HG02885 (cell line): Measurements from ENCODE around the gene CALML6.
"Not testable (repeated sequence)": the region's sequence is repeated elsewhere in the genome, so short reads cannot be mapped to it uniquely, and the experiment has no call there.

Source experiments
- ATAC-seq: cut with Tn5 transposase; IDR thresholded peaks from one replicate; pipeline ENCODE4 v1.9.1; 2021; ENCODE audit warnings: mild to moderate bottlenecking; ENCODE audit not compliant: unreplicated experiment, poor library complexity

CALML6 gene

DNA sequence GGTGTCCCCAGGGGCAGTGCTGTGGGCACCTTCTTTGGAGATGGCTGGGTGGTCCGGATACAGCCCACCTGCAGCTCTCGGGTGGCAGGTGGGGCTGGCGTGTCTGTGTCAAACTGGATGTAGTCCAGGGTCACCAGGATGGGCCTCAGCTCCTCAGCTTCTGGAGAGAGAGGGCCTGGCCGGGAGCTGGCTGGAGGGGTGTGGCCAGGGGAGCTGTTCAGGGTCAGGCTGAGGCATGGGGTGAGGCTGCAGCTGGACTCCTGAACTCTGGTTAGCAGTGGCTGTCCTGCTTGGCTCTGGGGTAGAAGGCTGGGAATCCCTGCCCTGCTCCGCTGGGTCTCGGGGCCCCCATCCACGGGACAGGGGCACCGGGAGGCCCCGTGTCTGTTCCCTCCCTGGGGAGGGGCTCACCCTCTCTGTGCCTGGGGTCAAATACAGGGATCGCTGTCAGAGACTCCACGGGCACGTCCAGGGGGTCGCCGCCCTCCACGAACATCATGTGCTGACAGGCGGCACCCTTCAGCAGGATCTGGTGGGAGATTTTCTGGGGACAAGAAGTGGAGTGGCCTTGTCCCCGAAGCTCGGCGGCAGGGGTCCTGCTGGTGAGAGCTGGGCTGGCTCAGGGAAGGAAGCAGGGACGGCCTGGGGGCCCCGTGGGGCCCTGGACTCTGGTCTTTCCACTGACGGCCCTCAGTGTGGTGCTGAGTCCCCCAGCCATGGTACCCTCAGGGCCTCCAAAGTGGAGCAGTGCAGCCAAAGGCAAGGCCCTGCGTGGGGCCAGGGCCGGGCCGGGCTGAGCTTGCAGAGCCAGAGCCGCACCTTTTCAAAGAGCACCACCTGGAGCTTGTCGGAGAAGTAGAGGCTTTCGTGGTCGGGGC, 8.1 kb downstream of the CALML6 start:
- no peak for ATAC-seq

DNA sequence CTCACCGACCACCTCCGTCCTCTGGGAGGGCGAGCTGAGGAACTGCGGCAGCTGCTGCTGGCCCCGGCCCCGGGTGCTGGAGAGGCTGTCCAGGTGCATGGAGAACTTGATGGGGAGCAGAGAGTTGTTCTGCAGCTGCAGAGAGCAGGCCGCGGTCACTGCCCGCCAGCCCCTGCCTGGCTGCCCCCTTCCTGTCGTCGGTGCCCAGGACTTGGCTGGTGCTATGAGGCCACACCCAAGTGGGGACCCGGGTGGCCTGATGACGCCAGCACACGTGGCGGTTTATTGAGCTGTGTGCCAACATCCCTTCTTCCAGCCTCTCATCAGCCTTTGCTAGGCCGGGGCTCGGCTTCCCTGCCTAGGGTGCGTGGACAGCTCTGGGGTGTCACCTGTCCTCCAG, 9.3 kb downstream of the CALML6 start:
- no peak for ATAC-seq

GRCh38 chr1:1924849-1925248, 9.8 kb downstream of the CALML6 start:
- ATAC-seq: no peak

DNA sequence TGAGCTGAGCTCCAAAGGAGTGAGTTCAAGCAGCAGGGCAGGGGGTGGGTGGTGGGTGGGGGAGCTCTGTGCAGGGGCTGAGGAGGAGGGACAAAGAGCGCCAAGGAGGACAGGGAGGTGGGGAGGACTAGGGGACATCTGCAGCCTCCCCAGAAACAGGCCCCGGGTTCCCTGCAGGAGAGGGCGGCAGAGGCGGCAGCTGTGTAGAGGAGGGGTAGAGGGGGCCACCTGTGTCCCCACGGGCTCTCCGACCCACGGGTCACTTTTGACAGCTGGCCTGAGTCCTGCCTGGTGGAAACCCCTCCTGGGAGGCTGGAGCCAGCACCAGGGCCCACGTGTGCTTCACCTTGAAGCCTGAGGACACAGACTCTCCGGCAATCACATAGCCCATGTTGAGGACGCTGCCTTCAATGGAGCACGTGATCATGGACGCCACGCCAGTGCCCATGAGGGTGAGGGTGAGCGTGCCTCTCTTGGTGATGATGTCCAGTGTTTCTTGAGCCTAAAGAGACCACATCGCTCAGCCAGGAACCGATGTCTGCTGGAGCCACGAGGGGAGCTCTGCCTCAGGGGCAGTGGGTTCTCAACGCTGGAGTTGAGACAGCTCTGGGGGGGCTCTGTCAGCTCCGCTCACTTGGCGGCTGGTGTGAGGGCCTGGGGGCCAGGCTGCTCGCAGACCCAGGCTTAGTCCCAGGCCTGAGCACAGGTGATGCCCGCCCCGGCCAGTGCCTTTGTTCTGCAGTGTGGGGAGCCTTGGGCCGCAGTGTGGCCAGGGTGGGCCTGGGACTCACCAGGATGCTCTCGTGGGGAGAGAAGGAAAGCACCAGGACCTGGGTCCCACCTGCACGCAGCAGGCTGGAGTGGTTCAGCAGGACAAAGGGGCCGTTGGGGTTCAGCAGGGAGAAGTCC, 10.6 kb downstream of the CALML6 start:
- no peak for ATAC-seq

DNA sequence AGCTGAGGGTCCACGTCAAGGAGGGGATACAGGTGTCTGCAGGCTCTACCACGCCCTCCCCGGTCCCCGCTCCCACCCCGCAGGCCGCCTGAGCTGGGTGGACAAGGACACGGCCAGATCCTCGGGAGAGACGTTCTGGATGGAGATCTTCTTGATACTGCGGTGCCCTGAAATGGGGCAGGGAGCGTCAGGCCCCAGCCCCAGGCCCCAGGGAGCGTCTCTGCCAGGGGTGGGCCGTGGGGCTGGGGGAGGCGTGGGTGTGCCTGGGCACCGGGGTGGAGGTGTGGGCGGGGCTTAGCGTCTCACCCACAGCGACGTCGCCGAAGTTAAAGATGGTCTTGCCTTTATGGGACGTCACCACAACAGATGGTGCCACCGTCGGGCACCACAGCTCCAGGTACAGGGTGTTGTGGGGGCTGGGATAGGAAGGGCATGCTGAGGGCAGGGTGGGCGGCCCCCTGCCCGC, 11.3 kb downstream of the CALML6 start:
- no peak for ATAC-seq

- ATAC-seq: no peak
These were observed 12.0 kb downstream of the CALML6 start for GRCh38 chr1:1926886-1927660.

- no peak for ATAC-seq
These were observed 12.7 kb downstream of the CALML6 start for GRCh38 chr1:1927751-1928150.

- ATAC-seq: no peak
These were observed 13.4 kb downstream of the CALML6 start for GRCh38 chr1:1928231-1929101.

- no peak for ATAC-seq
These were observed 14.1 kb downstream of the CALML6 start for GRCh38 chr1:1929102-1929638.

GRCh38 chr1:1929639-1930545, 14.8 kb downstream of the CALML6 start:
- ATAC-seq: no peak

DNA sequence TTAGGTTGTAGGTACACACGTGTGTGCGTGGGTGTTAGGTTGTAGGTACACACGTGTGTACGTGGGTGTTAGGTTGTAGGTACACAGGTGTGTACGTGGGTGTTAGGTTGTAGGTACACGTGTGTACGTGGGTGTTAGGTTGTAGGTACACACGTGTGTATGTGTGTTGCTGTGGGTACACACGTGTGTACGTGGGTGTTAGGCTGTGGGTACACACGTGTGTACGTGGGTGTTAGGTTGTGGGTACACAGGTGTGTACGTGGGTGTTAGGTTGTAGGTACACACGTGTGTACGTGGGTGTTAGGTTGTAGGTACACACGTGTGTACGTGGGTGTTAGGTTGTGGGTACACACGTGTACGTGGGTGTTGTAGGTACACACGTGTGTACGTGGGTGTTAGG, 19.8 kb downstream of the CALML6 start:
- ATAC-seq: not testable (repeated sequence)

- ATAC-seq: no peak
These were observed 22.0 kb downstream of the CALML6 start for GRCh38 chr1:1937061-1937460.

DNA sequence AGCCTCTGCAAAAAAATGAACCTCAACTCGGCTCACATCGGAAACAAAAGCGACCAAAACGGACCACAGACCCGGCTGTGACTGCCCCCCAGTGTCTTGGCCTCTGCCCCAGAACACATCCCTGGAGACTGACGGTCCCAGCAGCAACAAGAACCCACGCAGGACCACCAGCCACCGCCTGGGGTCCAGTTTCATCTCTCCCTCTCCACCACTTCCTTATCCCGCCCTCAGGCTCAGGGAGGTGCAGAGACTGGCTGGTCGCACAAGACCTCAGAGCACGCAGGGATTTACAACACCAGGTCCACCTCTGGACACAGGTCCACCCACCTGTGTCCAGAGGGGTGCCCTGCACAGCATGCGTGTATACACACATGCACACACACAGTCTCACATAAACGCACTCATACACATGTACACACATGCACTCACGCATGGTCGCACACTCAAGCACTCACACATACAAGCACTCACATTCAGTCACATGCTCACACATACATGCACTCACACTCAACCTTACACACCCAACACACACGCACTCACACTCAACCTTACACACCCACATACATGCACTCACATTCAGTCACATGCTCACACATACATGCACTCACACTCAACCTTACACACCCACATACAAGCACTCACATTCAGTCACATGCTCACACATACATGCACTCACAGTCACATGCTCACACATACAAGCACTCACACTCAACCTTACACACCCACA, 22.7 kb downstream of the CALML6 start:
- ATAC-seq: no peak

DNA sequence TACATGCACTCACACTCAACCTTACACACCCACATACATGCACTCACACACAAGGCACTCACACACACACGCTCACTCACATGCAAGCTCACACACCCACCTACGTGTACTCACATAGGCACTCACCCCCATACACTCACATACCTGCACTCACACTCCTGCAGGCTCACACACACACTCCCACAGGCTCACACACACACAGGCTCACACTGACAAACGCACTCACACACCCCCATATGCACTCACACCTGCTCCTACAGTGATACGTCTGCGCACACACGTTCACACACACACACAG, 23.2 kb downstream of the CALML6 start:
- no peak for ATAC-seq

- no peak for ATAC-seq
These were observed 23.7 kb downstream of the CALML6 start for GRCh38 chr1:1938613-1939295.

DNA sequence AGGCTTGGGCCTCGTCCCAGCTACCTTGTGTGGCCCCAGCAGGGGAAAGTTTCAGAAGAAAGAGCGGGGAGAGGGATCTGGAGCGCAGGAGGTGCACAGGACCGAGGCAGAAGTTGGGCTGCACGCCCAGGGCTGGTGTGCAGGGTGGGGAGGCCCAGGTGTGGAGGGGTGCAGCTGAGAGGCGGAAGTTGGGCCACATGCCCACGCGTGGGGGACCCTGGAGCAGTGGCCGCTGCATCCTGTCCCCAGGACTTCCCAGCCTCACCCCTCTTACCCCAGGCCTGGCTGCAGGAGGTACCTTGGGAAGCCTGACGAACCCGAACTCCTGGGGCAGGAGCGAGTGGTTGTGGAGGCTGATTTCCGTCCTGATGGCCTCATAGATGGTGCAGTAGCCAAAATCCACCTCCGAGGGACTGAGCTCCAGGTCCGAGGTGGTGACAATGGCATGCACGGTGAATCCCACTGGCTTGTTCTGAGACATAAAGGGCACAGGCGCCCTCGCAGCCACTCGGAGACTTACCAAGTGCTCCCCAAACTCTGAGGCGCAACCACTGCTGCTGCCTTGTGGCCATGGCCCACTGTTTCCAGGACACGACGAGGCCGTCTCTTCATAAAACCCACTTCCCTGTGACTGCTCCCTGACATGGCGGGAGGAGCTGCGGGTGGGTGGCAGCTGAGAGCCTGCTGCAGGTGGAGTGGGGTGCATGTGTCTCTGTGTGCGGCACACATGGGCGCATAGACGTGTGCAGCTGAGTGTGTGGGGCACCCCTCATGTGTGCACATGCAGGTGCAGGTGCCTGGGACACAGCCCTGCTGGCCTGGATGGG, 24.4 kb downstream of the CALML6 start:
- ATAC-seq: no peak

GRCh38 chr1:1940123-1940425, 25.0 kb downstream of the CALML6 start:
- ATAC-seq: no peak
